Thyroid gland (tissue), 4 donors: ENCODE results near the gene CSRNP3. TPM values are rescaled to one million over a fixed set of nuclear protein-coding genes. Genes with fewer than 3 reads are reported as not detected.
"Not testable (repeated sequence)": the region's sequence is repeated elsewhere in the genome, so short reads cannot be mapped to it uniquely, and the experiment has no call there.

Experiments used
- DNase-seq, 2 donors: peaks; one replicate each; pipeline ENCODE4 v3.0.0-alpha.2; 2019
- H3K27ac ChIP-seq, 3 donors: fragments of 200-600 bp; sonication (generic); 1 replicate in 2 of 3; 2 replicates in 1 of 3; pipeline ENCODE4 v1.5.1; 2016 to 2019; ENCODE audit warnings: mild to moderate bottlenecking in 1 of 3, moderate library complexity in 1 of 3
- H3K27me3 ChIP-seq: fragments of 200-600 bp; sonication (generic); one replicate; pipeline ENCODE4 v1.5.1; 2019
- H3K36me3 ChIP-seq, 2 donors: fragments of 200-600 bp; sonication (generic); one replicate each; pipeline ENCODE4 v1.5.1; 2016 to 2019
- H3K4me1 ChIP-seq, 2 donors: fragments of 200-600 bp; sonication (generic); one replicate each; pipeline ENCODE4 v1.5.1; 2017 to 2019
- H3K4me3 ChIP-seq, 3 donors: fragments of 200-600 bp; sonication (generic); replicated peaks in 1 of 3; 1 replicate in 2 of 3; 2 replicates in 1 of 3; pipeline ENCODE4 v1.5.1; 2016; ENCODE audit warnings: mild to moderate bottlenecking in 1 of 3
- H3K9me3 ChIP-seq: fragments of 200-600 bp; sonication (generic); one replicate; pipeline ENCODE4 v1.5.1; 2017
- POLR2A ChIP-seq, 2 donors: fragments of 450-650 bp; IDR thresholded peaks; one replicate each; pipeline ENCODE4 v1.6.1; 2017; ENCODE audit warnings: antibody characterized with exemption in 2 of 2, mild to moderate bottlenecking in 2 of 2, moderate library complexity in 1 of 2
- WGBS, 2 donors: methylation state at CpG; one replicate each; pipeline ENCODE4 v1.1.5; 2017; 5-methylcytosine and 5-hydroxymethylcytosine counted together
- intact Hi-C: fragments of 100-400 bp; cut with DNase I; formaldehyde crosslinking; loops from one replicate; pipeline ENCODE4 v1.15.1; 2023
- total RNA-seq, 4 donors: library from RNA; depleted of rRNA; stranded (reverse); fragments of >200 nt; gene quantifications; one replicate each; pipeline ENCODE4 v1.2.3, GENCODE V29; 2016
- TF ChIP-seq, protein P1 (sequence below), 6 experiments: fragments of 200-600 bp in 3 of 6; fragments of 450-650 bp in 3 of 6; sonication (generic) in 3 of 6; IDR thresholded peaks; one replicate each; pipeline ENCODE4 v1.5.1; 2016 to 2019; ENCODE audit warnings: antibody characterized with exemption in 6 of 6, mild to moderate bottlenecking in 2 of 6, inconsistent platforms in 1 of 6, moderate library complexity in 1 of 6

Gene CSRNP3
- total RNA-seq, 4 donors from 2014 or later = 6.0 to 16.5 (median 9.9) TPM

GRCh38 chr2:165587335-165587938, 117.9 kb downstream of the CSRNP3 start:
- Histone ChIP-seq H3K4me1 (peaks cover 10% of the 10 kb centered on the region in 2 donors), H3K36me3 (no peaks in the 10 kb centered on the region), H3K9me3 (no peaks in the 10 kb centered on the region), H3K4me3 (no peak overlapping the region), H3K27me3 (no peaks in the 10 kb centered on the region), H3K27ac (peak overlapping the region in 1 of 3 donors; percentile 20)
- no peak for TF ChIP-seq POLR2A (IDR thresholded peaks at IDR 0.05)
- TF ChIP-seq, protein P1, sequence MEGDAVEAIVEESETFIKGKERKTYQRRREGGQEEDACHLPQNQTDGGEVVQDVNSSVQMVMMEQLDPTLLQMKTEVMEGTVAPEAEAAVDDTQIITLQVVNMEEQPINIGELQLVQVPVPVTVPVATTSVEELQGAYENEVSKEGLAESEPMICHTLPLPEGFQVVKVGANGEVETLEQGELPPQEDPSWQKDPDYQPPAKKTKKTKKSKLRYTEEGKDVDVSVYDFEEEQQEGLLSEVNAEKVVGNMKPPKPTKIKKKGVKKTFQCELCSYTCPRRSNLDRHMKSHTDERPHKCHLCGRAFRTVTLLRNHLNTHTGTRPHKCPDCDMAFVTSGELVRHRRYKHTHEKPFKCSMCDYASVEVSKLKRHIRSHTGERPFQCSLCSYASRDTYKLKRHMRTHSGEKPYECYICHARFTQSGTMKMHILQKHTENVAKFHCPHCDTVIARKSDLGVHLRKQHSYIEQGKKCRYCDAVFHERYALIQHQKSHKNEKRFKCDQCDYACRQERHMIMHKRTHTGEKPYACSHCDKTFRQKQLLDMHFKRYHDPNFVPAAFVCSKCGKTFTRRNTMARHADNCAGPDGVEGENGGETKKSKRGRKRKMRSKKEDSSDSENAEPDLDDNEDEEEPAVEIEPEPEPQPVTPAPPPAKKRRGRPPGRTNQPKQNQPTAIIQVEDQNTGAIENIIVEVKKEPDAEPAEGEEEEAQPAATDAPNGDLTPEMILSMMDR (IDR thresholded peaks at IDR 0.05) = no peak
- no peak for DNase-seq
- intact Hi-C loops = no loop called here
- 74 to 80% methylated on average over 4 of the region's 4 CpGs for WGBS, 2 donors

- H3K27me3 ChIP-seq, H3K4me1 ChIP-seq, H3K9me3 ChIP-seq, intact Hi-C loops, DNase-seq, H3K27ac ChIP-seq, H3K36me3 ChIP-seq, H3K4me3 ChIP-seq: not testable (repeated sequence)
These were observed 121.5 kb downstream of the CSRNP3 start for GRCh38 chr2:165590999-165591398.

DNA sequence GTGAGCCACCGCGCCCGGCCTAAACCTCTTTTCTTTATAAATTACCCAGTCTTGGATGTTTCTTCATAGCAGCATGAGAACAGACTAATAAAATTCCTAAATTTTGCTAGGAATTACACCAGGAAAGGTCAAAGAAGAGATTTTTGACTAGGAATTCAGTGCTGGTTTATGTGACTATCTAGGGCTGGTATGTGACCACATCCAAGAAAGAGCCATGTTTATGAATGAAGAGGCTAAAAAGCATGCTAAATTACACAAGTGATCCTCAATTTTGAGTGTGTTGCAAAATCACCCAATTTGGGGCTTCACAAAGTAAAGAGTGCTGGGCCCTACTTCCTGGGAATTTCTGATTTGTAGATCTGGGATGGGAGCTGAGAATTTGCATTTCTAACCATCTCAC, 123.6 kb downstream of the CSRNP3 start:
- no peaks in the 10 kb centered on the region for H3K9me3 ChIP-seq
- WGBS, 2 donors = 100% methylated on average over 3 of the region's 3 CpGs
- no peak overlapping the region for H3K4me3 ChIP-seq
- H3K27me3 ChIP-seq = no peaks in the 10 kb centered on the region
- H3K4me1 ChIP-seq = peaks cover 6 to 8% of the 10 kb centered on the region in 2 donors
- no peak for TF ChIP-seq POLR2A (IDR thresholded peaks at IDR 0.05)
- TF ChIP-seq, protein P1 (IDR thresholded peaks at IDR 0.05) = no peak
- H3K27ac ChIP-seq = no peak overlapping the region
- no peaks in the 10 kb centered on the region for H3K36me3 ChIP-seq
- intact Hi-C loops = no loop called here
- DNase-seq = no peak

- 85 to 90% methylated on average over 1 of the region's 1 CpG for WGBS, 2 donors
- no peak overlapping the region for H3K4me3 ChIP-seq
- H3K27me3 ChIP-seq = no peaks in the 10 kb centered on the region
- H3K36me3 ChIP-seq = no peaks in the 10 kb centered on the region
- peak overlapping the region; percentile 21 to 25 (median 25) for H3K27ac ChIP-seq
- DNase-seq = no peak
- intact Hi-C loops = no loop called here
- no peaks in the 10 kb centered on the region for H3K9me3 ChIP-seq
- peaks cover 6 to 8% of the 10 kb centered on the region in 2 donors for H3K4me1 ChIP-seq
- TF ChIP-seq POLR2A (IDR thresholded peaks at IDR 0.05) = no peak
- TF ChIP-seq, protein P1 (IDR thresholded peaks at IDR 0.05) = no peak
These were observed 124.9 kb downstream of the CSRNP3 start for GRCh38 chr2:165594231-165594934.

- intact Hi-C loops = no loop called here
- Histone ChIP-seq H3K27ac (peak overlapping the region; percentile 21 to 25 (median 25)), H3K4me3 (no peak overlapping the region), H3K27me3 (no peaks in the 10 kb centered on the region), H3K9me3 (no peaks in the 10 kb centered on the region), H3K4me1 (peaks cover 6 to 8% of the 10 kb centered on the region in 2 donors), H3K36me3 (no peaks in the 10 kb centered on the region)
- 37 to 40% methylated on average over 6 of the region's 6 CpGs for WGBS, 2 donors
- peak; percentile 58 to 71 for DNase-seq
- peak in 1 of 2 donors; percentile 26 for TF ChIP-seq POLR2A (IDR thresholded peaks at IDR 0.05)
- TF ChIP-seq, protein P1 (IDR thresholded peaks at IDR 0.05) = no peak
These were observed 125.4 kb downstream of the CSRNP3 start for GRCh38 chr2:165594935-165595255.
